HepG2 (cell line): ENCODE measurements around the gene DHRS7.

Source experiments
- CREM ChIP-seq, 2 experiments: sonication (generic) in 1 of 2; formaldehyde crosslinking in 1 of 2; IDR thresholded peaks; 2 replicates each; pipeline versions ENCODE4 v1.4.0 to v1.6.1; 2016 to 2020; ENCODE audit warnings: antibody characterized with exemption in 1 of 2, mild to moderate bottlenecking in 1 of 2, missing genetic modification reagents in 1 of 2
- DPF2 ChIP-seq: sonication (generic); formaldehyde crosslinking; IDR thresholded peaks from 2 replicates; pipeline ENCODE4 v1.4.0; 2020; ENCODE audit warnings: mild to moderate bottlenecking, low read depth, missing genetic modification reagents, borderline replicate concordance
- ETV6 ChIP-seq: sonication (generic); formaldehyde crosslinking; conservative IDR thresholded peaks from 2 replicates; pipeline ENCODE4 v1.4.0; 2020; ENCODE audit warnings: missing genetic modification reagents
- HOXD1 ChIP-seq: sonication (generic); formaldehyde crosslinking; IDR thresholded peaks from 2 replicates; pipeline ENCODE4 v1.5.0; 2020; ENCODE audit warnings: missing genetic modification reagents
- NFE2 ChIP-seq: sonication (generic); formaldehyde crosslinking; IDR thresholded peaks from 2 replicates; pipeline ENCODE4 v1.4.0; 2020; ENCODE audit warnings: missing genetic modification reagents
- SSRP1 ChIP-seq: IDR thresholded peaks from 2 replicates; pipeline ENCODE4 v1.6.1; 2016; ENCODE audit warnings: control low read depth
- YY1 ChIP-seq: IDR thresholded peaks from 2 replicates; pipeline ENCODE4 v1.6.1; 2011; ENCODE audit warnings: low read length, low read depth, moderate library complexity, mild to moderate bottlenecking; ENCODE audit not compliant: insufficient read depth, insufficient replicate concordance
- ZBTB7B ChIP-seq: sonication (generic); formaldehyde crosslinking; IDR thresholded peaks from 2 replicates; pipeline ENCODE4 v1.4.0; 2020; ENCODE audit warnings: missing genetic modification reagents
- ZNF530 ChIP-seq: sonication (generic); formaldehyde crosslinking; IDR thresholded peaks from 2 replicates; pipeline ENCODE4 v1.5.0; 2020; ENCODE audit warnings: low read depth, mild to moderate bottlenecking, missing genetic modification reagents
- TF ChIP-seq, protein P1 (sequence below): sonication (generic); formaldehyde crosslinking; IDR thresholded peaks from 2 replicates; pipeline ENCODE4 v1.5.0; 2020; ENCODE audit warnings: mild to moderate bottlenecking, missing genetic modification reagents, moderate library complexity
- TF ChIP-seq, protein P2 (sequence below): IDR thresholded peaks from 2 replicates; pipeline ENCODE4 v1.6.1; 2012; ENCODE audit warnings: inconsistent platforms
- TF ChIP-seq, protein P3 (sequence below): sonication (generic); formaldehyde crosslinking; IDR thresholded peaks from 2 replicates; pipeline ENCODE4 v1.5.1; 2020; ENCODE audit warnings: mild to moderate bottlenecking, moderate library complexity, missing genetic modification reagents
- TF ChIP-seq, protein P4 (sequence below): fragments of 450-650 bp; IDR thresholded peaks from 2 replicates; pipeline ENCODE4 v1.6.1; 2017; ENCODE audit warnings: mild to moderate bottlenecking

DNA sequence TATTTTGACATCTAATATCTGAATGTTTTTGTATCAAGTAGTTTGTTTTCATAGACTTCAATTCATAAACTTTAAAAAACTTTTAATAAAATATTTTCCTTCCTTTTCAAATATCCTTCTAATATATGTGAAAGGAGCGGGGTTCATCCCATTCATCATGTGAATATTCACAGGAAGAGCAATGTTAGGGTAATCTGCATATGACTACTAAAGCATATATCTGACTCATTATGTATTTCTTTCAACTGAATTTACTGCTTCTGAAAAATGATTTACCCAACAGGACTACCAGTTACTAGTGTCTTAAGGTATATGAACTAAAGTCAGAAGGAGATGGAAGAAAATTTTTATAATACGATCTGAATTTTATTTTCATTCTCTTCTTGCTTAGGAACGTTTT is 30.5 kb downstream of the DHRS7 start:
- TF ChIP-seq, protein P1, sequence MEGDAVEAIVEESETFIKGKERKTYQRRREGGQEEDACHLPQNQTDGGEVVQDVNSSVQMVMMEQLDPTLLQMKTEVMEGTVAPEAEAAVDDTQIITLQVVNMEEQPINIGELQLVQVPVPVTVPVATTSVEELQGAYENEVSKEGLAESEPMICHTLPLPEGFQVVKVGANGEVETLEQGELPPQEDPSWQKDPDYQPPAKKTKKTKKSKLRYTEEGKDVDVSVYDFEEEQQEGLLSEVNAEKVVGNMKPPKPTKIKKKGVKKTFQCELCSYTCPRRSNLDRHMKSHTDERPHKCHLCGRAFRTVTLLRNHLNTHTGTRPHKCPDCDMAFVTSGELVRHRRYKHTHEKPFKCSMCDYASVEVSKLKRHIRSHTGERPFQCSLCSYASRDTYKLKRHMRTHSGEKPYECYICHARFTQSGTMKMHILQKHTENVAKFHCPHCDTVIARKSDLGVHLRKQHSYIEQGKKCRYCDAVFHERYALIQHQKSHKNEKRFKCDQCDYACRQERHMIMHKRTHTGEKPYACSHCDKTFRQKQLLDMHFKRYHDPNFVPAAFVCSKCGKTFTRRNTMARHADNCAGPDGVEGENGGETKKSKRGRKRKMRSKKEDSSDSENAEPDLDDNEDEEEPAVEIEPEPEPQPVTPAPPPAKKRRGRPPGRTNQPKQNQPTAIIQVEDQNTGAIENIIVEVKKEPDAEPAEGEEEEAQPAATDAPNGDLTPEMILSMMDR (CRISPR knock-in tag), result no peak
- TF ChIP-seq, protein P2, sequence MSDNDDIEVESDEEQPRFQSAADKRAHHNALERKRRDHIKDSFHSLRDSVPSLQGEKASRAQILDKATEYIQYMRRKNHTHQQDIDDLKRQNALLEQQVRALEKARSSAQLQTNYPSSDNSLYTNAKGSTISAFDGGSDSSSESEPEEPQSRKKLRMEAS, result no peak
- TF ChIP-seq ZBTB7B (CRISPR knock-in tag) (no peak), CREM (IDR thresholded peaks at IDR 0.05) (no peak), CREM (CRISPR knock-in tag; IDR thresholded peaks at IDR 0.05) (no peak), NFE2 (no peak), DPF2 (CRISPR knock-in tag) (no peak), ZNF530 (CRISPR knock-in tag) (no peak), YY1 (no peak), HOXD1 (no peak), SSRP1 (CRISPR knock-in tag) (no peak), ETV6 (CRISPR knock-in tag) (no peak)
- TF ChIP-seq, protein P3, sequence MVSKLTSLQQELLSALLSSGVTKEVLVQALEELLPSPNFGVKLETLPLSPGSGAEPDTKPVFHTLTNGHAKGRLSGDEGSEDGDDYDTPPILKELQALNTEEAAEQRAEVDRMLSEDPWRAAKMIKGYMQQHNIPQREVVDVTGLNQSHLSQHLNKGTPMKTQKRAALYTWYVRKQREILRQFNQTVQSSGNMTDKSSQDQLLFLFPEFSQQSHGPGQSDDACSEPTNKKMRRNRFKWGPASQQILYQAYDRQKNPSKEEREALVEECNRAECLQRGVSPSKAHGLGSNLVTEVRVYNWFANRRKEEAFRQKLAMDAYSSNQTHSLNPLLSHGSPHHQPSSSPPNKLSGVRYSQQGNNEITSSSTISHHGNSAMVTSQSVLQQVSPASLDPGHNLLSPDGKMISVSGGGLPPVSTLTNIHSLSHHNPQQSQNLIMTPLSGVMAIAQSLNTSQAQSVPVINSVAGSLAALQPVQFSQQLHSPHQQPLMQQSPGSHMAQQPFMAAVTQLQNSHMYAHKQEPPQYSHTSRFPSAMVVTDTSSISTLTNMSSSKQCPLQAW (CRISPR knock-in tag), result no peak
- TF ChIP-seq, protein P4, sequence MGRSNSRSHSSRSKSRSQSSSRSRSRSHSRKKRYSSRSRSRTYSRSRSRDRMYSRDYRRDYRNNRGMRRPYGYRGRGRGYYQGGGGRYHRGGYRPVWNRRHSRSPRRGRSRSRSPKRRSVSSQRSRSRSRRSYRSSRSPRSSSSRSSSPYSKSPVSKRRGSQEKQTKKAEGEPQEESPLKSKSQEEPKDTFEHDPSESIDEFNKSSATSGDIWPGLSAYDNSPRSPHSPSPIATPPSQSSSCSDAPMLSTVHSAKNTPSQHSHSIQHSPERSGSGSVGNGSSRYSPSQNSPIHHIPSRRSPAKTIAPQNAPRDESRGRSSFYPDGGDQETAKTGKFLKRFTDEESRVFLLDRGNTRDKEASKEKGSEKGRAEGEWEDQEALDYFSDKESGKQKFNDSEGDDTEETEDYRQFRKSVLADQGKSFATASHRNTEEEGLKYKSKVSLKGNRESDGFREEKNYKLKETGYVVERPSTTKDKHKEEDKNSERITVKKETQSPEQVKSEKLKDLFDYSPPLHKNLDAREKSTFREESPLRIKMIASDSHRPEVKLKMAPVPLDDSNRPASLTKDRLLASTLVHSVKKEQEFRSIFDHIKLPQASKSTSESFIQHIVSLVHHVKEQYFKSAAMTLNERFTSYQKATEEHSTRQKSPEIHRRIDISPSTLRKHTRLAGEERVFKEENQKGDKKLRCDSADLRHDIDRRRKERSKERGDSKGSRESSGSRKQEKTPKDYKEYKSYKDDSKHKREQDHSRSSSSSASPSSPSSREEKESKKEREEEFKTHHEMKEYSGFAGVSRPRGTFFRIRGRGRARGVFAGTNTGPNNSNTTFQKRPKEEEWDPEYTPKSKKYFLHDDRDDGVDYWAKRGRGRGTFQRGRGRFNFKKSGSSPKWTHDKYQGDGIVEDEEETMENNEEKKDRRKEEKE, result no peak
